ENCODE data around the gene THEMIS.
"Not testable (repeated sequence)": the region's sequence is repeated elsewhere in the genome, so short reads cannot be mapped to it uniquely, and the experiment has no call there.

THEMIS gene

DNA sequence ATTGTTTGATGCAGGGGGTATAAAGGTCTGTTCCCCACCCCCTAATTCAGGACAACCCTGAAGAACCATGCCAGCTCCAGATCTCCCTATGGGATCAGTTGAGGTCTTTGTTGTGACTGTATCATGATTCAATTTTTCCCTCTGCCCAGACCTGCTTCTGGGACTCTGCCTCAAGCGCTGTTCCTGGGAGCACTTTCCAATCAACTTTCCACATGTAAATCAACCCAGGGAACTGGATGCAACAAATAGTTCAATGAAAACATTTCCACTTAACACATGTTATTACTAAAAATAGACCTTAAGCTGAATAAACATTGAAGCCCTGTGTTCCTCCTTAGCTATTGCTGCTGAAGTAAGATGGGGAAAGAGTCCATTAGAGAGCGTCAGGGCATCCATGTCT, 184.4 kb downstream of the THEMIS start:
- DNase-seq, result no peak

DNA sequence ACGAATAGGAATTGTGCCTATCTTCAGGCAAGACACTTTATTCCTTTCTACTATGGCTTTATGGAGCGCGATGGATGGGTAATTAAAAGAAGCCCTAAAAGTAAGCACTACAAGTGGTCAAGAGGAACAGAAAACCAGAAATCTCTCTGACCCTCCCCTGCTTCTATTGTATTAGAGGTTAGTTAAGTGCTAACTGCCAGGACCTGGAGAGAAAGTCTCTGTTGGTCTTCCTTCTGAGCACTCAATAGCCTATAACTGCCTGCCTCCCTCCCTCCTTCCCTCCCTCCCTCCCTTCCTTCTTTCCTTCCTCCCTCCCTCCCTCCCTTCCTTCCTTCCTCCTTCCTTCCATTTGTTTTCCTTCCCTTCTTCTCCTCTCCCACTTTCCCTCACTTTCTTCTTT, 190.2 kb downstream of the THEMIS start:
- DNase-seq, result no peak

DNA sequence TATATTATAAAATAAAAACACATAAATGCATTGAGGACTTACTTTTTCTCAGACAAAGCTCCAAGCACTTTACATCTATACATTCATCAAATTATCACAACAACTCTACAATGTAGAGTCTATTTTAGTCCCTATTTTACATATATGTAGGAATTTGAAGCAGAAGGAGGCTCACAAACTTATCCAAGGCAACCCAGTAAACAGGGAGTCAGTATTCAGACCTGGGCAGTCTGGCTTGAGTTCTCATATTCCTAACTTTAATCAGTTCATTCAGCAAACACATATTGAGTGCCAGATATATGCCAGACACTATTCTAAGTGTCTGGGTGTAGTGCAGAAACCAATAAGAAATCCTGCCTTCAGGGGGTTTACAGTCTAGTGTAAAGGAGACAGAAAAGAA, 194.6 kb downstream of the THEMIS start:
- no peak for DNase-seq

DNA sequence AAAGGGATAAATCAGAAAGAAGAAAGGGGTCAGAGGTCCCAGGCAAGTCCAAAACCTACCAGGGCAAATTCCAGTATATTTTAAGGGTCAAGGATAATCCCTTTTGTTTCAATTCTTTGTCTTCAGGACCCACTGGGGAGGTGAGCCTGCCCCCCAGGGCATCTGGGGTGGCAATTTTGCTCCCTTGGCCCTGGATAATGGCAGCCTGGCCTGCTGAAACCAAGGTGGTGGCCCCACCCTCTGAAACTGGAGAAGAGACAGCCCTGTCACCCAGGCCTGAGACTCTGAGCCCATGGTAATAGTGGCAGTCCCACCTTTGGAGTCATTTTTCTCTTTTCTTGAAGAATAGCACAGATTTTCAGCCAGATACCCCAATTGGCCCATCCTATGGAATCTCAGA, 205.8 kb downstream of the THEMIS start:
- no peak for DNase-seq

DNA sequence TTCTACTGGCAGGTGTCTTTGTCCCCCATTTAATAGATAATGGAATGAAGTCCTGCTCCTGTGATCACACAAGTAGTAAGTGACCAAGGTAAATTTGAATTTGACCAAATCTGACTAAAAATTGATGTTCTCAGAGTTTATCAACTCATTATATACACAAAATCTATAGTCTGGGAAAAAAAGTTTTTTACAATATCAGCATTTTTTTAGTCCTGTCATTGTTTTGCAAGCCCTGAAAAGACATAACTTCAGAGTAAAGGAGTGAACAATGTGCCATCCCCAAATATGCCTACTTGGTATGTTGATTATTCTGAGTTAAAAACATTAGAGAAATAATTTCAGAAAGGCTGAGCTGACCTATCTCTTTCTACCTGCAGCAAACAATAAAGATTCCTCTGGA, 209.7 kb downstream of the THEMIS start:
- DNase-seq, result no peak

- no peak for DNase-seq
Observed at GRCh38 chr6:127690588-127690987, 210.3 kb downstream of the THEMIS start.

- no peak for DNase-seq
Observed at GRCh38 chr6:127690092-127690491, 210.8 kb downstream of the THEMIS start.

DNA sequence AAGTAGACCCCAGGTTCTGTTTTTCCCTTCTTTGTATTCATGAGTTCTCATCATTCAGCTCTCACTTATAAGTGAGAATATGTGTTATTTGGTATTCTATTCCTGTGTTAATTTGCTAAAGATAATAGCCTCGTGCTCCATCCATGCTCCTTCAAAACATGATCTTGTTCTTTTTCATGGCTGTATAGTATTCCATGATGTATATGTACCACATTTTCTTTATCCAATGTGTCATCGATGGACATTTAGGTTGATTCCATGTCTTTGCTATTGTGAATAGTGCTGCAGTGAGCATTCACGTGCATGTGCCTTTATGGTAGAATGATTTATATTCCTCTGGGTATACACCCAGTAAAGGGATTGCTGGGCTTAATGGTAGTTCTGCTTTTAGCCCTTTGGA, 213.4 kb downstream of the THEMIS start:
- DNase-seq, result not testable (repeated sequence)

DNA sequence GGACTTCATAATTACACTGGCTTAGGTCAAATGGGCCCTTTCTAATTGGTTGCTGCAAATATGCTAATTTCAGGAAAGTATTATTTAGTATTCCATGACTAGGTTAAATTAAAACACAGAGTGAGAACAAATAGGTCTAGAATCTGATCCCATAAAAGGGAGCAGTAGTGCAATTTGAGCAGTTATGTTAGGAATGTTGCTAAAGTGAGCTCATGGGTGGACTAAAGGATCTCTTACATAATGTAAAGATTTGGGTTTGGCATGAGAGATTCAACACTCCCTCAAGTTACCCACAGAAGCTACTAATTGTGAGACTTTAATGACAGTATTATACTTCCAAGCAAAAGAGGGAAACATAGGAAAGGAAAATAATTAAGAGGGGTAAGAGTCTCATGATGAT, 214.8 kb downstream of the THEMIS start:
- DNase-seq, result no peak

GRCh38 chr6:127684501-127684900, 216.4 kb downstream of the THEMIS start:
- DNase-seq, result no peak
